ENCODE data around the gene ABCB8.

GRCh38 chr7:150992051-150992640, 36.1 kb upstream of the ABCB8 start:
- no peak for TF ChIP-seq RAD21 (IDR thresholded peaks at IDR 0.05)
- TF ChIP-seq, protein P1, sequence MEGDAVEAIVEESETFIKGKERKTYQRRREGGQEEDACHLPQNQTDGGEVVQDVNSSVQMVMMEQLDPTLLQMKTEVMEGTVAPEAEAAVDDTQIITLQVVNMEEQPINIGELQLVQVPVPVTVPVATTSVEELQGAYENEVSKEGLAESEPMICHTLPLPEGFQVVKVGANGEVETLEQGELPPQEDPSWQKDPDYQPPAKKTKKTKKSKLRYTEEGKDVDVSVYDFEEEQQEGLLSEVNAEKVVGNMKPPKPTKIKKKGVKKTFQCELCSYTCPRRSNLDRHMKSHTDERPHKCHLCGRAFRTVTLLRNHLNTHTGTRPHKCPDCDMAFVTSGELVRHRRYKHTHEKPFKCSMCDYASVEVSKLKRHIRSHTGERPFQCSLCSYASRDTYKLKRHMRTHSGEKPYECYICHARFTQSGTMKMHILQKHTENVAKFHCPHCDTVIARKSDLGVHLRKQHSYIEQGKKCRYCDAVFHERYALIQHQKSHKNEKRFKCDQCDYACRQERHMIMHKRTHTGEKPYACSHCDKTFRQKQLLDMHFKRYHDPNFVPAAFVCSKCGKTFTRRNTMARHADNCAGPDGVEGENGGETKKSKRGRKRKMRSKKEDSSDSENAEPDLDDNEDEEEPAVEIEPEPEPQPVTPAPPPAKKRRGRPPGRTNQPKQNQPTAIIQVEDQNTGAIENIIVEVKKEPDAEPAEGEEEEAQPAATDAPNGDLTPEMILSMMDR (IDR thresholded peaks at IDR 0.05; ENCODE audit: low read depth, low read length, missing input control) = no peak
- TF ChIP-seq GABPA (IDR thresholded peaks at IDR 0.05 in 1 of 2, conservative IDR thresholded peaks at IDR 0.05 in 1 of 2) = no peak
- TF ChIP-seq HNF4G (IDR thresholded peaks at IDR 0.05) = no peak
- no peak for TF ChIP-seq MAX (IDR thresholded peaks at IDR 0.05)
- TF ChIP-seq, protein P2, sequence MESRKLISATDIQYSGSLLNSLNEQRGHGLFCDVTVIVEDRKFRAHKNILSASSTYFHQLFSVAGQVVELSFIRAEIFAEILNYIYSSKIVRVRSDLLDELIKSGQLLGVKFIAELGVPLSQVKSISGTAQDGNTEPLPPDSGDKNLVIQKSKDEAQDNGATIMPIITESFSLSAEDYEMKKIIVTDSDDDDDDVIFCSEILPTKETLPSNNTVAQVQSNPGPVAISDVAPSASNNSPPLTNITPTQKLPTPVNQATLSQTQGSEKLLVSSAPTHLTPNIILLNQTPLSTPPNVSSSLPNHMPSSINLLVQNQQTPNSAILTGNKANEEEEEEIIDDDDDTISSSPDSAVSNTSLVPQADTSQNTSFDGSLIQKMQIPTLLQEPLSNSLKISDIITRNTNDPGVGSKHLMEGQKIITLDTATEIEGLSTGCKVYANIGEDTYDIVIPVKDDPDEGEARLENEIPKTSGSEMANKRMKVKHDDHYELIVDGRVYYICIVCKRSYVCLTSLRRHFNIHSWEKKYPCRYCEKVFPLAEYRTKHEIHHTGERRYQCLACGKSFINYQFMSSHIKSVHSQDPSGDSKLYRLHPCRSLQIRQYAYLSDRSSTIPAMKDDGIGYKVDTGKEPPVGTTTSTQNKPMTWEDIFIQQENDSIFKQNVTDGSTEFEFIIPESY (IDR thresholded peaks at IDR 0.05) = no peak
- TF ChIP-seq, protein P3, sequence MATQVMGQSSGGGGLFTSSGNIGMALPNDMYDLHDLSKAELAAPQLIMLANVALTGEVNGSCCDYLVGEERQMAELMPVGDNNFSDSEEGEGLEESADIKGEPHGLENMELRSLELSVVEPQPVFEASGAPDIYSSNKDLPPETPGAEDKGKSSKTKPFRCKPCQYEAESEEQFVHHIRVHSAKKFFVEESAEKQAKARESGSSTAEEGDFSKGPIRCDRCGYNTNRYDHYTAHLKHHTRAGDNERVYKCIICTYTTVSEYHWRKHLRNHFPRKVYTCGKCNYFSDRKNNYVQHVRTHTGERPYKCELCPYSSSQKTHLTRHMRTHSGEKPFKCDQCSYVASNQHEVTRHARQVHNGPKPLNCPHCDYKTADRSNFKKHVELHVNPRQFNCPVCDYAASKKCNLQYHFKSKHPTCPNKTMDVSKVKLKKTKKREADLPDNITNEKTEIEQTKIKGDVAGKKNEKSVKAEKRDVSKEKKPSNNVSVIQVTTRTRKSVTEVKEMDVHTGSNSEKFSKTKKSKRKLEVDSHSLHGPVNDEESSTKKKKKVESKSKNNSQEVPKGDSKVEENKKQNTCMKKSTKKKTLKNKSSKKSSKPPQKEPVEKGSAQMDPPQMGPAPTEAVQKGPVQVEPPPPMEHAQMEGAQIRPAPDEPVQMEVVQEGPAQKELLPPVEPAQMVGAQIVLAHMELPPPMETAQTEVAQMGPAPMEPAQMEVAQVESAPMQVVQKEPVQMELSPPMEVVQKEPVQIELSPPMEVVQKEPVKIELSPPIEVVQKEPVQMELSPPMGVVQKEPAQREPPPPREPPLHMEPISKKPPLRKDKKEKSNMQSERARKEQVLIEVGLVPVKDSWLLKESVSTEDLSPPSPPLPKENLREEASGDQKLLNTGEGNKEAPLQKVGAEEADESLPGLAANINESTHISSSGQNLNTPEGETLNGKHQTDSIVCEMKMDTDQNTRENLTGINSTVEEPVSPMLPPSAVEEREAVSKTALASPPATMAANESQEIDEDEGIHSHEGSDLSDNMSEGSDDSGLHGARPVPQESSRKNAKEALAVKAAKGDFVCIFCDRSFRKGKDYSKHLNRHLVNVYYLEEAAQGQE (IDR thresholded peaks at IDR 0.05) = no peak
- TF ChIP-seq SP1 (IDR thresholded peaks at IDR 0.05) = no peak
- TF ChIP-seq RXRA (IDR thresholded peaks at IDR 0.05) = no peak
- TF ChIP-seq JUND (IDR thresholded peaks at IDR 0.05) = no peak

Data from liver (tissue), 3 donors.